Activated CD8-positive, alpha-beta T cell treated with anti-CD3 and anti-CD28 coated beads, Interleukin-2, amount 10 ng/mL, durations not matched to agents 7 days and 5 days (primary cell): ENCODE results near the gene SRSF2. TPM values are rescaled to one million over a fixed set of nuclear protein-coding genes. Genes with fewer than 3 reads are reported as not detected.

Experiments
- ATAC-seq: fragments of 150-1000 bp; cut with Tn5 transposase; one replicate; pipeline ENCODE4 v1.10.0; 2021; ENCODE audit warnings: moderate library complexity
- CTCF ChIA-PET: fragments of 350-600 bp; sonication (Branson Sonifier 250); formaldehyde crosslinking; loops from one replicate; lab custom pipeline; 2021; ENCODE audit warnings: antibody characterized with exemption; lab: Charles Lee
- POLR2A ChIA-PET: fragments of 350-600 bp; sonication (Branson Sonifier 250); formaldehyde crosslinking; loops from one replicate; lab custom pipeline; 2021; ENCODE audit warnings: antibody characterized with exemption; lab: Charles Lee
- DNase-seq: peaks from one replicate; pipeline ENCODE4 v3.0.0-alpha.2; 2020
- H3K27ac Mint-ChIP-seq: one replicate; pipeline ENCODE4 v1.8.0; 2021; ENCODE audit warnings: mild to moderate bottlenecking, mixed read lengths
- H3K27me3 Mint-ChIP-seq: one replicate; pipeline ENCODE4 v1.8.0; 2021; ENCODE audit warnings: low read depth, mixed read lengths
- H3K36me3 Mint-ChIP-seq: one replicate; pipeline ENCODE4 v1.8.0; 2021; ENCODE audit warnings: low read depth, mixed read lengths
- H3K4me1 Mint-ChIP-seq: one replicate; pipeline ENCODE4 v1.8.0; 2021; ENCODE audit warnings: low read depth, mixed read lengths
- H3K4me3 Mint-ChIP-seq: one replicate; pipeline ENCODE4 v1.8.0; 2021; ENCODE audit warnings: mild to moderate bottlenecking, mixed read lengths
- H3K9me3 Mint-ChIP-seq: one replicate; pipeline ENCODE4 v1.8.0; 2022; ENCODE audit warnings: mixed read lengths; ENCODE audit not compliant: insufficient read depth
- total RNA-seq, 2 experiments: library from RNA; stranded (reverse); gene quantifications; one replicate each; pipeline ENCODE4 v1.2.3, GENCODE V29; 2021

The SRSF2 gene
- total RNA-seq: 100 to 1,000 TPM; 420 to 444 TPM

- Mint-ChIP-seq H3K9me3 (no peaks in the 10 kb centered on the region), H3K27me3 (no peaks in the 10 kb centered on the region)
- peak; percentile 72 for ATAC-seq
These were observed at the start of gene SRSF2 for GRCh38 chr17:76737082-76737675. Gene SRSF2 (minus strand): TSS chr17:76737331. CDS start chr17:76737160, 171 bp downstream.

GRCh38 chr17:76784926-76785325, 47.8 kb upstream of the SRSF2 start:
- Mint-ChIP-seq H3K27ac (no peak overlapping the region), H3K36me3 (peaks cover 2% of the 10 kb centered on the region), H3K27me3 (no peaks in the 10 kb centered on the region), H3K4me1 (peaks cover 5% of the 10 kb centered on the region), H3K4me3 (no peak overlapping the region), H3K9me3 (no peaks in the 10 kb centered on the region)
- ChIA-PET CTCF (no interaction called here), POLR2A (no interaction called here)
- DNase-seq (no peak), ATAC-seq (no peak)

More at GRCh38 chr17:76737082-76737675, at the start of gene SRSF2:
- CTCF ChIA-PET: interaction anchor here (1.2 to 10.5 kb wide), 3 partner anchors 10 to 350 kb away, joined by 3 to 76 read pairs (median 19); partner anchors contain the start of genes JMJD6 and METTL23
- Mint-ChIP-seq H3K4me1 (peaks cover 44% of the 10 kb centered on the region), H3K4me3 (peak within 1 kb of the TSS; percentile 99), H3K27ac (peak within 1 kb of the TSS; percentile 95), H3K36me3 (peaks cover 47% of the 10 kb centered on the region)
- POLR2A ChIA-PET: interaction anchor here (0.7 to 7.9 kb wide), 15 partner anchors 10 to 259 kb away, joined by 3 to 160 read pairs (median 5); partner anchors contain the start of genes JMJD6 and METTL23
- peak; percentile 99 for DNase-seq

- ATAC-seq (no peak), DNase-seq (no peak)
- POLR2A ChIA-PET: interaction anchor here (0.6 kb wide), 1 partner anchor 9 kb away, joined by 3 read pairs; no protein-coding TSS in a partner anchor
- no peaks in the 10 kb centered on the region for H3K9me3 Mint-ChIP-seq
- CTCF ChIA-PET: interaction anchor here (1.0 kb wide), 1 partner anchor 85 kb away, joined by 3 read pairs; the partner anchor contains the start of gene MGAT5B
- no peak overlapping the region for H3K4me3 Mint-ChIP-seq
- peaks cover 5% of the 10 kb centered on the region for H3K4me1 Mint-ChIP-seq
- H3K27ac Mint-ChIP-seq: no peak overlapping the region
- no peaks in the 10 kb centered on the region for H3K27me3 Mint-ChIP-seq
- H3K36me3 Mint-ChIP-seq: peaks cover 6% of the 10 kb centered on the region
These were observed 46.0 kb upstream of the SRSF2 start for GRCh38 chr17:76783146-76783545.

DNA sequence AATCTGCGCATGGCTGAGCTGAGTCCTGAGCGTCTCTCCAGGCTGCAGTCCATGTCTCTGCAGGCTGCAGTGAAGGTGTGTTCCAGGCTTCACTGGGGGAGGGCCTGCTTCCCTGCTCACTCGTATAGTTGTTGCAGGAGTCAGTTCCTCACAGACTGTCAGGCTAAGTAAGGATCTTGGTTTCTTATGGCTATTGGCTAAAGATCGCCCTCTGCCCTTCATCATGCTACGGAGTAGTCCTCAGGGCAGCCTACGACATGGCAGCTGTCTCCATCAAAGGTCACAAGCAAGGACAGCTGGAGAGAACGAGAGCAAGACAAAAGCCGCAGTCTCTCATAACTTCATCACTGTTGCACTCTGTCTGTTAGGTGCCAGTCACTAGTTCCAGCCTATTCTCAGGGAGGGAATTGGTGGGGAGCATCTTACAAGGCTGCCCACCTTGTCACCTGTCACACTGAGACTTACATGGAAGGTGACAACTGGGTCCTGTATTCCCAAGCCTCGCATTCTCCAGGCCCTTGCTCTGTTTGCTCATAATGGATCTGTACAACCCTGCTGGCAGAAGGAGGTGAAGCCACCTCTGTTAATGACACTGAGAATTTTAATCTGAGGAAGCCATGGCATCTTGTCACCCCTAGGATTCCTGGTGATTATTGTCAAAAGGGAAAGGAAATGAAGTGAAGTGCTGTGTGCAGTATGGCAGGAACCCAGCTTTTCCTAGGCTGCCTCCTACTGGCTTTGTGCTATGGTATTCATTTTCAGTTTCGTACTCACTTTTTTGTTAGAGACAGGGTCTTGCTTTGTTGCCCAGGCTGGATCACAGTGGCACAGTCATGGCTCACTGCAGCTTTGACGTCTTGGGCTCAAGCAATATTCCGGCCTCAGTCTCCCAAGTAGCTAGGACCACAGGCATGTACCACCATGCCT, 44.2 kb upstream of the SRSF2 start:
- Mint-ChIP-seq H3K27ac (no peak overlapping the region), H3K27me3 (no peaks in the 10 kb centered on the region), H3K9me3 (no peaks in the 10 kb centered on the region), H3K4me3 (no peak overlapping the region), H3K36me3 (peaks cover 12% of the 10 kb centered on the region), H3K4me1 (no peaks in the 10 kb centered on the region)
- ChIA-PET CTCF (interaction anchor here (1.0 to 1.2 kb wide), 2 partner anchors 13 to 43 kb away, joined by 3 to 4 read pairs; no protein-coding TSS in a partner anchor), POLR2A (interaction anchor here (0.9 to 1.1 kb wide), 3 partner anchors 9 to 53 kb away, joined by 3 to 4 read pairs (median 3); no protein-coding TSS in a partner anchor)
- DNase-seq (no peak), ATAC-seq (peak; percentile 36)

- CTCF ChIA-PET: interaction anchor here (1.9 kb wide), 1 partner anchor 62 kb away, joined by 4 read pairs; no protein-coding TSS in a partner anchor
- no peaks in the 10 kb centered on the region for H3K27me3 Mint-ChIP-seq
- H3K36me3 Mint-ChIP-seq: peaks cover 46% of the 10 kb centered on the region
- POLR2A ChIA-PET: no interaction called here
- H3K27ac Mint-ChIP-seq: no peak overlapping the region
- no peak for DNase-seq
- H3K4me1 Mint-ChIP-seq: peaks cover 26% of the 10 kb centered on the region
- ATAC-seq: no peak
- H3K9me3 Mint-ChIP-seq: no peaks in the 10 kb centered on the region
- H3K4me3 Mint-ChIP-seq: no peak overlapping the region
These were observed 38.0 kb upstream of the SRSF2 start for GRCh38 chr17:76775021-76775600.

DNA sequence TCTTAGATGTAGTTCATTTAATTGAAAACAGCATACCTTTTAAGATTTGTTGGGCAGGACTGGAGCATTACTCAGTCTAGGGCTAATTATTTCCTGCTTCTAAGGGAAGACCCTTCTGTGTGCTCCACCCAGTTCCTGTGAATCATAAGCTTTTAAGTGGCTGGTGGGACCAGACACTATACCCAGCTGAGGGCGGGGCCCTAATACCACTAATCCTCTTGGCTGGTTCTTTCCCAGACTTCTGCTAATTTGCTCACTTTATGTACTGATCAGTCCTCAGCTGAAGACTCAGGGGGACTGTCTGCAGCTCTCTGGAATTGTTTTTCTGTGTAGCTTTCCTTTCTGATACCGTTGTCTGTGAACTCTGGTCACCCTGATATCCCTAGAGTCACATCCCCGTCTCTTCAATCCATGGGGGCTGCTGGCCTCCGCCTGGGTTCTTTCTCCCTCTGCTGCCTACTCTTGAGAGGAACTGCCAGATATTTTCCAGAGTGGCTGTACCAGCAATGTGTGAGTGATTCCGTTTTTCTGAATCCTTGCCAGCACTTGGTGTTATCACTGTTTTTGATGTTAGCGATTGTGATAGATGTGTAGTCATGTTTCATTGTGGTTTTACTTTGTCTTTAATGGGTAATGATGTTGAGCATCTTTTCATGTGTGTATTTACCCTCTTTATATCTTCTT, 35.9 kb upstream of the SRSF2 start:
- peak; percentile 100 for ATAC-seq
- no peaks in the 10 kb centered on the region for H3K27me3 Mint-ChIP-seq
- POLR2A ChIA-PET: interaction anchor here (1.0 to 1.2 kb wide), 3 partner anchors 9 to 45 kb away, joined by 3 to 13 read pairs (median 4); partner anchors contain the start of genes MFSD11 and SRSF2
- peak overlapping the region; percentile 81 for H3K27ac Mint-ChIP-seq
- peaks cover 26% of the 10 kb centered on the region for H3K4me1 Mint-ChIP-seq
- H3K9me3 Mint-ChIP-seq: no peaks in the 10 kb centered on the region
- DNase-seq: peak; percentile 58
- peak overlapping the region; percentile 73 for H3K4me3 Mint-ChIP-seq
- peaks cover 49% of the 10 kb centered on the region for H3K36me3 Mint-ChIP-seq
- CTCF ChIA-PET: interaction anchor here (0.7 to 1.6 kb wide), 8 partner anchors 13 to 314 kb away, joined by 3 to 6 read pairs (median 4); partner anchors contain the start of gene MGAT5B

DNA sequence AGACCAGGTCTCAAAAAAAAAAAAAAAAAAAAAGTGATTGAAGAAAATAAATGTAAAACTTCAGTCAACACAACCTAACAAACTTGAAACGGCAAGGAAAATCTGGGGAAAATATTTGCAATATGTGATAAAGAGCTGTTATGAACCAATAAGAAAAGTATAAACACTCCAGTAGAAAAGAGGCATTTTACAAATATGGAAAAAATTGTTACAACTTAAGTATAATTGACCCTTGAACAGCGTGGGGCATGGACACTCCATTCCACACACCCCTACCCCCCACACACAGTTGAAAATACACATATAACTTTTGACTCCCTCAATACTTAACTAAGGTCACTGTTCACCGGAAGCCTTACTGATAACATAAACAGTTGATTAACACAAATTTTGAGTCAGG, 21.4 kb upstream of the SRSF2 start:
- no peak for DNase-seq
- no peaks in the 10 kb centered on the region for H3K9me3 Mint-ChIP-seq
- ChIA-PET CTCF (no interaction called here), POLR2A (no interaction called here)
- H3K27me3 Mint-ChIP-seq: no peaks in the 10 kb centered on the region
- no peak for ATAC-seq
- H3K4me1 Mint-ChIP-seq: peaks cover 7% of the 10 kb centered on the region
- H3K4me3 Mint-ChIP-seq: no peak overlapping the region
- peaks cover 21% of the 10 kb centered on the region for H3K36me3 Mint-ChIP-seq
- H3K27ac Mint-ChIP-seq: no peak overlapping the region

DNA sequence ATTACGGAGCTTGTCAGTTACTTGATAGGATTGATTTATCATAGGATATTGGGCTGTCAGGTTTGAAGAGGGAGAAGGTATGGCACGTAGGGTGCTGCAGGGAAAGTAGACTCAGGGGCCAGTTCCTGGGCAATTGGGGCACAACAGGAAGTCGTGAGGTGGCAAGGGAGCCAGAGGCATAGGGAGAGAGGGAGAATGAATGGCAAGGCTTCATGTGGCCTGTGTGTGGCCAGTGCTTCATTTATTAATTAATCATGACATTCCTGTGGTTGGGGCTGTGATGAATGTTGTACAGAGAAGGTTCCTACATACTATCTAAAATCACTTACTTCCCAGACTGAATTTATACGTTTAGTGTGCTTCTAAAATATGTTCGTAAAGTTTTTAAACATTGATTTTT, 20.1 kb upstream of the SRSF2 start:
- H3K9me3 Mint-ChIP-seq: no peaks in the 10 kb centered on the region
- ATAC-seq: no peak
- H3K36me3 Mint-ChIP-seq: peaks cover 25% of the 10 kb centered on the region
- H3K4me3 Mint-ChIP-seq: no peak overlapping the region
- POLR2A ChIA-PET: interaction anchor here (0.9 kb wide), 1 partner anchor 20 kb away, joined by 3 read pairs; the partner anchor contains the start of genes MFSD11 and SRSF2
- CTCF ChIA-PET: no interaction called here
- H3K27ac Mint-ChIP-seq: no peak overlapping the region
- no peaks in the 10 kb centered on the region for H3K27me3 Mint-ChIP-seq
- peaks cover 20% of the 10 kb centered on the region for H3K4me1 Mint-ChIP-seq
- no peak for DNase-seq

- peaks cover 23% of the 10 kb centered on the region for H3K4me1 Mint-ChIP-seq
- DNase-seq (no peak), ATAC-seq (no peak)
- H3K9me3 Mint-ChIP-seq: no peaks in the 10 kb centered on the region
- ChIA-PET CTCF (no interaction called here), POLR2A (interaction anchor here (1.0 kb wide), 1 partner anchor 18 kb away, joined by 4 read pairs; the partner anchor contains the start of gene SRSF2)
- H3K27me3 Mint-ChIP-seq: no peaks in the 10 kb centered on the region
- H3K4me3 Mint-ChIP-seq: no peak overlapping the region
- no peak overlapping the region for H3K27ac Mint-ChIP-seq
- peaks cover 29% of the 10 kb centered on the region for H3K36me3 Mint-ChIP-seq
These were observed 18.2 kb upstream of the SRSF2 start for GRCh38 chr17:76755285-76755684.

DNA sequence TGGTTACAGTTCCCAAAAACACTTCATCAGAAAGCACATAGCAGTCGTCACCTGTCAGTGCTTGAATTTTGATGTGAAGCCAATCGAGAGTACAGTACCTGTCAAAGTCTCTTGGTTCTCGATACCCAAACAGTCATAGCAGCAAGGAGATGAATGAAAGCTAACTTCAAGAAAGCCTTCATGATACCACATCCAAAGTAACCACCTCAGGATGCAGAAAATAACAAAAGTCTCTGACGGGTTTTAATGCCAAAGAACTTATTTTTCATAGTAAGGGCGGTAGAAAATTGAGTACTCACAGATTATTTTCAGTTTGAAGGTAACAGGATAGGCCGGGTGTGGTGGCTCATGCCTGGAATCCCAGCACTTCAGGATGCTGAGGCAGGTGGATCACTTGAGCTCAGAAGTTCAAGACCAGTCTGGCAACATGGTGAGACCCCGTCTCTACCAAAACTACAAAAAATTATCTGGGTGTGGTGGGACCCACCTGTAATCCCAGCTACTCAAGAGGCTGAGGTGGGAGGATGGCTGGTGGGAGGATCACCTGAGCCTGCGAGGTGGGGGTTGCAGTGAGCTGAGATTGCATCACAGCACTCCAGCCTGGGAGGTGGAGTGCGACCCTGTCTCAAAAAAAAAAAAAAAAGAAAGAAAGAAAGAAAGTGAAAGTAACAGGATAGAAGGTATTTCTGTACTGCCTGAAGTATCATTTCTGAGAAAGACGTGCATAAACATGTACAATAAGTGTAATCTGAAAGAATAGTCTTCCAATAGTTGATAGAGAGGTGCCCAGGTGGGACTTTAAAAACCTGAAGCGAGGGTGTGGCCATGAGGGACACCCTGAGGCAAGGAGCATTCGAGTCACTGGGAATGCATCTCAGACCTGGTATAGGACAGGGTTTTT, 16.2 kb upstream of the SRSF2 start:
- no peaks in the 10 kb centered on the region for H3K27me3 Mint-ChIP-seq
- H3K36me3 Mint-ChIP-seq: peaks cover 37% of the 10 kb centered on the region
- no peaks in the 10 kb centered on the region for H3K9me3 Mint-ChIP-seq
- ATAC-seq (peak; percentile 63), DNase-seq (no peak)
- ChIA-PET POLR2A (interaction anchor here (1.2 to 2.5 kb wide), 2 partner anchors 15 to 26 kb away, joined by 6 to 37 read pairs; partner anchors contain the start of genes MFSD11 and SRSF2), CTCF (interaction anchor here (1.0 to 1.3 kb wide), 2 partner anchors 15 to 40 kb away, joined by 4 to 6 read pairs; partner anchors contain the start of gene MFSD11)
- peaks cover 23% of the 10 kb centered on the region for H3K4me1 Mint-ChIP-seq
- peak overlapping the region; percentile 85 for H3K4me3 Mint-ChIP-seq
- peak overlapping the region; percentile 96 for H3K27ac Mint-ChIP-seq
